Parathyroid adenoma (tissue), 2 donors: Measurements from ENCODE around the gene TBXAS1.

ENCODE experiments used
- H2AFZ ChIP-seq: fragments of 300-600 bp; sonication (generic); one replicate; pipeline ENCODE4 v1.7.0; 2017; ENCODE audit warnings: antibody characterized with exemption, mild to moderate bottlenecking
- H3K27ac ChIP-seq: fragments of 300-600 bp; sonication (generic); one replicate; pipeline ENCODE4 v1.7.0; 2017
- H3K27me3 ChIP-seq: fragments of 300-600 bp; sonication (generic); one replicate; pipeline ENCODE4 v1.7.0; 2017; ENCODE audit warnings: low read length; ENCODE audit not compliant: control insufficient read depth, insufficient read depth
- H3K36me3 ChIP-seq: fragments of 300-600 bp; sonication (generic); one replicate; pipeline ENCODE4 v1.7.0; 2017; ENCODE audit warnings: low read length; ENCODE audit not compliant: control insufficient read depth, insufficient read depth
- H3K4me1 ChIP-seq: fragments of 300-600 bp; sonication (generic); one replicate; pipeline ENCODE4 v1.7.0; 2017; ENCODE audit warnings: control low read depth
- H3K4me2 ChIP-seq: fragments of 300-600 bp; sonication (generic); one replicate; pipeline ENCODE4 v1.7.0; 2017; ENCODE audit warnings: low read length
- H3K4me3 ChIP-seq: fragments of 300-600 bp; sonication (generic); one replicate; pipeline ENCODE4 v1.7.0; 2017; ENCODE audit warnings: low read depth, low read length
- H3K79me2 ChIP-seq: fragments of 300-600 bp; sonication (generic); one replicate; pipeline ENCODE4 v1.7.0; 2017; ENCODE audit warnings: control low read depth
- H3K9ac ChIP-seq: fragments of 300-600 bp; sonication (generic); one replicate; pipeline ENCODE4 v1.7.0; 2017; ENCODE audit warnings: mild to moderate bottlenecking
- H3K9me3 ChIP-seq: fragments of 300-600 bp; sonication (generic); one replicate; pipeline ENCODE4 v1.7.0; 2017; ENCODE audit warnings: low read length; ENCODE audit not compliant: control insufficient read depth
- TF ChIP-seq, protein P1 (sequence below): fragments of 300-600 bp; sonication (generic); IDR thresholded peaks from one replicate; pipeline ENCODE4 v1.7.0; 2017; ENCODE audit warnings: antibody characterized with exemption, mild to moderate bottlenecking
- donor health status: primary hyperparathyroidism.

The TBXAS1 gene

DNA sequence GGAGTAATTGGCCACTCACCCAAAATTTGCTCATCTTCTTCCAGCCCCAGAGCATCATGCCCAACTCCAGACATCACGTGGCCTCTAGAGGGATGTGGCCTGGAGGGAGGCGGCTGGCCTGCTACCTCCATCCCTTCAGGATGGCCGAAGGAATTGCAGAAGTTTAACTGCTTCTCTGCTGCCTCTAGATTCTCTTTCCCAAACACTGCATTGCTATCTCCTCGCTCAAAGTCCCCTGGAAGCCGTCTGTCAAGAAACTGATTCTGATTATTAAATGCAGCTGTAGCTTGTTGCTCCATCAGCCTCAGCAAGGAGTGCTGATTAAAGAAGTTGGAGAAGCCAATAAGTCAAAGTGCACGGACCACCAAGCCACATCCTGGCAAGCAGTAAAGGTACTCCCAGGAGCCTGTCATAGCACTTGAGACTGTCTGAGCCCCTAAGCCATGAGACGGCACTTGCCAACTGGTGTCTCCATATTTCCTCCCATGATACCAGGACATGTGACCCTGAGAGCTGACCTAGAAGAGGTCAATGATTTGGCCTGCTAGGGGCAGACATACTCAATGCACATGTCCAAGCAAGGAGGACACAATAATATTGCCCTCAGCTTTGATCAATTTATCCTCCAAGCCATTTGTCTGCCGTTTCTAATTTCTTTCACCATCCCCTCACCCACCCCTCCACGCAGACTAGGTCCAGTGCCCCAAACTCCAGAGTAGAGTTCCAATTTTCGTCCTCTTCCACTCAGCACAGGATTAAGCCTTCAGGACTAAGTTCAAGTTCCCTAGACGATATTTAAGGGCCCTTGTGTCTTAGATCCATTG is 84.2 kb downstream of the TBXAS1 start:
- TF ChIP-seq, protein P1, sequence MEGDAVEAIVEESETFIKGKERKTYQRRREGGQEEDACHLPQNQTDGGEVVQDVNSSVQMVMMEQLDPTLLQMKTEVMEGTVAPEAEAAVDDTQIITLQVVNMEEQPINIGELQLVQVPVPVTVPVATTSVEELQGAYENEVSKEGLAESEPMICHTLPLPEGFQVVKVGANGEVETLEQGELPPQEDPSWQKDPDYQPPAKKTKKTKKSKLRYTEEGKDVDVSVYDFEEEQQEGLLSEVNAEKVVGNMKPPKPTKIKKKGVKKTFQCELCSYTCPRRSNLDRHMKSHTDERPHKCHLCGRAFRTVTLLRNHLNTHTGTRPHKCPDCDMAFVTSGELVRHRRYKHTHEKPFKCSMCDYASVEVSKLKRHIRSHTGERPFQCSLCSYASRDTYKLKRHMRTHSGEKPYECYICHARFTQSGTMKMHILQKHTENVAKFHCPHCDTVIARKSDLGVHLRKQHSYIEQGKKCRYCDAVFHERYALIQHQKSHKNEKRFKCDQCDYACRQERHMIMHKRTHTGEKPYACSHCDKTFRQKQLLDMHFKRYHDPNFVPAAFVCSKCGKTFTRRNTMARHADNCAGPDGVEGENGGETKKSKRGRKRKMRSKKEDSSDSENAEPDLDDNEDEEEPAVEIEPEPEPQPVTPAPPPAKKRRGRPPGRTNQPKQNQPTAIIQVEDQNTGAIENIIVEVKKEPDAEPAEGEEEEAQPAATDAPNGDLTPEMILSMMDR: no peak
- no peak overlapping the region for H3K27ac ChIP-seq
- H2AFZ ChIP-seq: no peak overlapping the region
- H3K27me3 ChIP-seq: no peaks in the 10 kb centered on the region
- H3K4me3 ChIP-seq: no peak overlapping the region
- no peak overlapping the region for H3K9ac ChIP-seq
- no peaks in the 10 kb centered on the region for H3K4me1 ChIP-seq
- H3K4me2 ChIP-seq: no peak overlapping the region
- H3K79me2 ChIP-seq: no peaks in the 10 kb centered on the region
- no peaks in the 10 kb centered on the region for H3K36me3 ChIP-seq
- no peaks in the 10 kb centered on the region for H3K9me3 ChIP-seq

DNA sequence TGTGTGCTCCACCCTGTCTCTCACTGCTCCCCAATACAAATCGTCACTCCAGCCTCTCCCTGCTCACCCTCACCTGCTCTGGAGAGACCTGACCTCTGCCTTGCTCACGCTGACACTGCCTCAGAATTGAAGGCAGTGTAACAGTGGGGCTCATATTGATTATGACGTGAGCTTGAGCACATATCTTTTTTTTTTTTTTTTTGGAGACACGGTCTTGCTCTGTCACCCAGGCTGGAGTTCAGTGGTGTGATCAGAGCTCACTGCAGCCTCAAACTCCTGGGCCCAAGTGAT is 84.7 kb downstream of the TBXAS1 start:
- TF ChIP-seq, protein P1: no peak
- no peaks in the 10 kb centered on the region for H3K9me3 ChIP-seq
- no peaks in the 10 kb centered on the region for H3K79me2 ChIP-seq
- H3K9ac ChIP-seq: no peak overlapping the region
- H3K4me3 ChIP-seq: no peak overlapping the region
- H3K27me3 ChIP-seq: no peaks in the 10 kb centered on the region
- no peak overlapping the region for H3K27ac ChIP-seq
- H2AFZ ChIP-seq: no peak overlapping the region
- H3K36me3 ChIP-seq: no peaks in the 10 kb centered on the region
- H3K4me1 ChIP-seq: no peaks in the 10 kb centered on the region
- H3K4me2 ChIP-seq: no peak overlapping the region

DNA sequence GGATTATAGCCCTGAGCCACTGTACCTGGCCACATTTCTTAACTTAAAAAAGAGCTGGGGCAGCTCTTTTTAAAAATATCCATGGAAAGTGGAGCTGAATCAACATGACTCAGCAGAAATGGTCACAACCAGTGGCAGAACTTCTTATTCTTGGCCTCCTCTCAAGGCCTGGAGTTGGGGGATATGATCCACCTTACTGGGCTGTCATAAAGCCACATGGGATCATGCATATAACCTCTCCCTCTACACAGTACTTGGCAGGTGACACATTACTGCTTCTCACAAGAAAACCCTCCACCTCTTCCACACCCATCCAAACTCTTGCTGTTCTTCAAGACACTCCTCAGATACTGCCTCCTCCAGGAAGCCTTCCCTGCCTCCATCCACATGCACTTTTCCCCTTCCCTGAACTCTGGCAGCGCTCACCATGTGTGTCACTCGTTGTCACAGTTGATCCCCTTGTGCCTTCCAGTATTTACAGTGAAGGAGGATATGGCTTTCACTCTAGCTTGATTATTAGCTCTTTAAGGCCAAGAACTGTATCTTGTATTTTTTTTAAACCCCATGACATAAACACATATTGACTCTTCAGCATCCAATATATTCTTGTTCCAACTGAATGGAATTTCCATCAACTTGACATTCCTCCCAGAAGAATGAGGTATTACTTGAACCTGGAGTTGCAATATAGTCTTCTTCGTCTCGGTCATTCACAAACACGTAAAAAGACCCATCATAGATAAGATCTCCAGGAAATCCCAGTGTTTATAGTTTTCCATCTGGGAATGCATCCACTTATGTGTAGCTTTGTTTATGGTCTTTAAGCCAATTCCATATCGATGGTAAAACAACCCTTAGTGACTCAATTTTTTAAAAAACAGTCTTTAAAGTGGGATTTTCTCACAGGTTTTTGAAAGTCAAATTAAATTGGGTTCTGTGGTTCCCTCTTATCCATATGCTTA is 85.5 kb downstream of the TBXAS1 start:
- no peaks in the 10 kb centered on the region for H3K27me3 ChIP-seq
- no peak overlapping the region for H3K9ac ChIP-seq
- no peak overlapping the region for H3K4me2 ChIP-seq
- H3K9me3 ChIP-seq: no peaks in the 10 kb centered on the region
- no peaks in the 10 kb centered on the region for H3K4me1 ChIP-seq
- no peak overlapping the region for H3K4me3 ChIP-seq
- no peak overlapping the region for H2AFZ ChIP-seq
- H3K79me2 ChIP-seq: no peaks in the 10 kb centered on the region
- no peak overlapping the region for H3K27ac ChIP-seq
- H3K36me3 ChIP-seq: no peaks in the 10 kb centered on the region
- TF ChIP-seq, protein P1: no peak

DNA sequence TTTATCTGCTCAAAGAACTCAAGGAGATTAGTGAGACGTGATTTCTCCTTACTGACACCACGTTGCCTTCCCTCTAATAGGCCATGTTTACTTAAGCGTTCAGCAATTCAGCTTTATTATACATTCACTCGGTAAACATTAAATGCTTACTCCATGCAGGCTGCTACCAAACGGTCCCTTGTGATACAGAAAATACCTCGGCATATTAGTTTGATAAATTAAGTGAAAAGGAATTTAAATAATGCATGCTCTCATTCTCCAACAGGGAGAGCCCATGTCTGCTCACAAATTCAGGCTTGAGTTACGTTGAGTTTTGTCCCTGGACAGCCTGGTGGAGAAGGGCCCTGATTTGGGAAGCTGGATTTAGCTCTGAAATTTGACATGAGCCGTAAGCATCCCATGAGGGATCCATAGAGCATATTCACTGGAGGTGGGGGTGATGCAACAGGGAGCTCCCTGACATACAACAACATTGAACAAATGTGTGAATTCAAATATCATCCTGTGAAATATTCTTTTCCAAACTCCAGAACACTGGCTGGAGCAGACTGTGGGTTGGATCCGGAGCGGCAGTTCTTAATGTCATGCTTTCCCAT is 86.3 kb downstream of the TBXAS1 start:
- Histone ChIP-seq H2AFZ (no peak overlapping the region), H3K36me3 (no peaks in the 10 kb centered on the region), H3K9me3 (no peaks in the 10 kb centered on the region), H3K27ac (no peak overlapping the region), H3K4me2 (no peak overlapping the region), H3K4me1 (no peaks in the 10 kb centered on the region), H3K4me3 (no peak overlapping the region), H3K27me3 (no peaks in the 10 kb centered on the region), H3K9ac (no peak overlapping the region), H3K79me2 (no peaks in the 10 kb centered on the region)
- TF ChIP-seq, protein P1: no peak
